ENCODE results near the gene KBTBD8.

DNA sequence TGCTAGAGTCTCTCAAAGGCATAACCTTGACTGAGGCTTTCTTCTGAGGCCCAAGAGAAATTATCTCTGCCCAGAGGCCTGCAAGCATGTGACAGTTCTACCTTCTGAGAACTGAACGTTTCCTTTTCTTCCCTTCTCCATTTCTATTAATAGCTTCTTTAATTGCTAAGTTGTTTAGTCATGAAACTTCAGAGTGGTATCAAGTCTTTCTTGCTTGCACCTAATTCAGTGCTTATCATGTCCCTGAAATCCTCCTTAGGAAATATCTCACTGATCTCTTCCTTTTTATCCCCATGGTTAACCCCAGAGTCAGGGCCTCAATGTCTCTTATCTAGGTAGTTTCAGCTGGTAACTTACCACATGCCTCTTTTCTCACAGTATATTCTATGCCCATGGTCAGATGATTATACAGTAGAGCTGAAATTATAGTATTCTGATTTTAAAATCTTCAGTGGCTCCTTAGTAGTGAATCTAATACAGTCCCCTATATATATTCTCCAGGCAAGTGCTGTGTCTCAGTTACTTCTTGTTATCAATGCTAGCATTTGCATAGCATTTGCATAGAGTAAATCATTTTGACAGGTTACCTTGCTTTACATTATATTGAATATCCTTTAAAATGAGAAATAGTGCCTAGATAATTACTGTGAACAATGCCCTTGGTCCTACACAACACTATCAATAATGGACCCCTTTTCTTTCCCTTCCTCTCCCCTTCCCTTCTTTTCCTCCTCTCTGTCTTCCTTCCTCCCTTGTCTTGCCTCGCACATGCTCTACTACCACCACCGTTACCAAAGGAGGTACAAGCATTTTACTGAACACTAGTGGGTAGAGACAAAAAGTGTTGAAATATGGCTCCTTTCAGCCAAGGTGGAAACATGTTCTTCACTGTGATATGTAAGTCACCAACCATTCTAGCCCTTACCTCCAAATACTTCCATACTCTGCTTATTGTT, 33.0 kb downstream of the KBTBD8 start:
- no peak for TF ChIP-seq CTCF (IDR thresholded peaks at IDR 0.05)
- TF ChIP-seq POLR2AphosphoS5 (IDR thresholded peaks at IDR 0.05): no peak
- no peak for TF ChIP-seq POLR2A (IDR thresholded peaks at IDR 0.05)
